GM19438 (cell line): Measurements from ENCODE around the gene HMG20A.

ENCODE experiments used
- ATAC-seq: cut with Tn5 transposase; IDR thresholded peaks from one replicate; pipeline ENCODE4 v1.9.1; 2021; ENCODE audit warnings: low read depth; ENCODE audit not compliant: unreplicated experiment

Gene HMG20A

DNA sequence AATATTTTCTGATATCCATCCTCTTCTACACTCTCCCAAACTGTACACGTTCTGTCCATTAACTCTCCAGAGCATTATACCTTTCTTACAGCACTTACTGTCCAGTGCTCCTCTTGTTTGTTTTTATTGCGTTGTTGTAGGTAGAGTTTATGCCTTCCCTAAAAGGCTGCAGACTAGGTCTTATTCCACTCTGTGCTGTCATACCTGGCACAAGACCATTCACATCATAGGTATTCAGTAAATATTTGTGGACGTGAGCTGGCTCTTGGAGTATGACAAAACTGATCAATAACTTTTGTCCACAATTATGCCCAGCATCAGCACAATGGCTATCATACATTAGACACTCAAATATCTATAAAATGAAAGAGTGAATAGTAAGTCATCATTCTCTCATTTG, 4.4 kb downstream of the HMG20A start:
- no peak for ATAC-seq

DNA sequence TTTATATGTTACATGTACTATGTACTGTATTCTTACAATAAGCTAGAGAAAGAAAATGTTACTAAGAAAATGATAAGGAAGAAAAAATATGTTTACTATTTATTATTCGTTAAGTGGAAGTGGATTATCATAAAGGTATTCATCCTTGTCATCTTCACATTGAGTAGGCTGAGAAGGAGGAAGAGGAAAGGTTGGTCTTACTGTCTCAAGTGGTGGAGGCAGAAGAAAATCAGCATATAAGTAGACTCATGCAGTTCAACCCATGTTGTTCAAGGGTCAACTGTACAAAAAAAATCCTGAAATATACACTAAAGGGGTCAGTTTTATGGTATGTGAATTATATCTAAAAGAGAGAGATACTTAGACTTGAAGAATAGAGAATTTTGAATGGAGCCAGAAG, 5.7 kb downstream of the HMG20A start:
- no peak for ATAC-seq

- no peak for ATAC-seq
Observed at GRCh38 chr15:77426871-77427270, 6.2 kb downstream of the HMG20A start.

GRCh38 chr15:77430213-77430612, 9.5 kb downstream of the HMG20A start:
- ATAC-seq, result no peak

DNA sequence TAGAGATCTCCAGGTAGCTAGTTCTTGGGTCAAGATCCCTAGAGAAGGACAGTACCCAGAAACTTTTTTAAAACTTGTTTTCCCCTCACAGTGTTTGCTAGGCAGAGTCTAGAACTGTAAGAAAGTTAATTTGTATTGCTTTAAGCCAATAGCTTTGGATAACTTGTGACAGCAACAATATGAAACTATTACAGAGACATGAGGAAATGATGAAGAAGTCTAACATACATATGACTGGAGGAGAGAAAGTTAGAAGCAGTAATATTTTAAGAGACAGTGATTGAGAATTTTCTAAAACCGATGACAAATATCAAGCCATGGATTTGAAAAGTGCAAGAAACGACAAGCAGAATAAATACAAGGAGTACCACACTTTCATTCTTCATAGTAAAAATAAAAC, 10.0 kb downstream of the HMG20A start:
- no peak for ATAC-seq

DNA sequence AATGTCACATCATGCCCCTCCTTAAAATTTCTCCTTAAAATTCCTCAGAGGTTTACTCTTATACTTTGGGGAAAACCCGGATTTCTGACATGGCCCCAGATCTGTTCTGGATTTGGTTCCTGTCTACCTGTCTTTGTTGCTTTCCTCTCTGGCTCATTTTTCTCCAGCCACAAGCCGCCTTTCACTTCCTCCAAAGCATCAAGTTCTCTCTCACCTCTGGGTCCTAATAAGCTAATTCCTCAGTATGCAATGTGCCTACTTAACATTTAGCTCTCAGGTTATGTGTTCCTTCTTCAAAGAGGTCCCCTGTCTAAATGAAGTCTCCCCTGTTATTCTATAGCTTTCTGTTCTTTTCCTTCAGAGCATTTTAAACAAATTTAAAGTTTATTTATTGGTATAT, 16.1 kb downstream of the HMG20A start:
- ATAC-seq, result no peak

- no peak for ATAC-seq
Observed at GRCh38 chr15:77437264-77437663, 16.6 kb downstream of the HMG20A start.

- peak; percentile 83 for ATAC-seq
Observed at GRCh38 chr15:77440378-77440999, 19.8 kb downstream of the HMG20A start.

GRCh38 chr15:77446840-77447390, 26.2 kb downstream of the HMG20A start:
- ATAC-seq, result no peak

GRCh38 chr15:77454265-77454664, 33.6 kb downstream of the HMG20A start:
- no peak for ATAC-seq

GRCh38 chr15:77454951-77455350, 34.3 kb downstream of the HMG20A start:
- ATAC-seq, result no peak

- ATAC-seq, result no peak
Observed at GRCh38 chr15:77455696-77456321, 35.1 kb downstream of the HMG20A start.

GRCh38 chr15:77456746-77457145, 36.1 kb downstream of the HMG20A start:
- no peak for ATAC-seq

DNA sequence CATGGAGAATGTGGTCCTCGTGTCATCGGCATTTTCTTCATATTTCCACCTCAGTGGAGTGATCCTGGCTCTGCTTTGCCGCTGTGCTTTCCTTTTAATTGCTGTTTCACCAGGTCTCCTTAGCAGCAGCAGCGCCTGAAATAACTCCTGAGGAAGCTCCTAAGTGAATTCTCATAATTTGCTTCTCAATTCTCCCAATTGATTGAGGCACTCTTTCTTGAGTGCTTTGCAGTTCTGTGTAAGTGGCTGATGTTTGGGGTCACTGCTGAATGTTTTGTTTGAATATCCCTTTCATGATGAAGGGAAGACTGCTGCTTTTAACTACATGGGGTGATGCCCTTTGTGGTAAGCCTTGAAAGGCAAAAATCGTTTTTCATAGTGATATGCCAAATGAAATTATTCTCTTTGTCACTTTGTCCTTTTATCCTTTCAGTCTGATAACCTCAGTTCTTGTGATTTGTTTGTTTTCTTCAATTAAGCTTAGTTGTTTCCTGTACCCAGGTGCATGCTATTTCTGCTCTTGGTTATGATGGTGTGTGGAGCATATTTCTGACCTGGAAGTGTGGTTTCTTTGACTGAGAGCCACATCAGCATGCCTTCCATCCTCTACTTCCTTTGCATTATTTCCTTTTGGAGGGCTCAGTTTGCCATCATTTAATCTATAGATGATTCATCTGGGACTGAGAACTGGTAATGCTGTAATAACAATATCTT, 36.7 kb downstream of the HMG20A start:
- no peak for ATAC-seq

GRCh38 chr15:77457905-77458265, 37.2 kb downstream of the HMG20A start:
- ATAC-seq, result no peak

- no peak for ATAC-seq
Observed at GRCh38 chr15:77459031-77459430, 38.3 kb downstream of the HMG20A start.

DNA sequence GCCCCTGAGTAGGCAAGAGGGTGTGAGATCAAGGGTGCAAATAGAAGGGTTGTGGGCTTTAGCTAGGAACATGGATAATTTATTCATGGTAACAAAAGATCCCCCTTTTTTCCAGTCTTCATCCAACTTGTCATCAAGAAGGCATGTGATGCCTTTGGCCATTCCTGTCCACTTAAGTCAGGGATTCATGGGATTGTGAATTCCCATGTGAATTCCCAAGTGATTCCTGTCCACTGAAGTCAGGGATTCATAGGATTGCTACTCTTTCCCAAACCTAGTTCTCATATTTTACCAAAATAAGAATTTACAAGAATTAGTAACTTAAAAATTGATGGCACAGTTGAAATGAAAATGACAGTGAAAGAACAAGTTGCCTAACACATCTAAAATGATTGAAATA, 40.8 kb downstream of the HMG20A start:
- no peak for ATAC-seq

DNA sequence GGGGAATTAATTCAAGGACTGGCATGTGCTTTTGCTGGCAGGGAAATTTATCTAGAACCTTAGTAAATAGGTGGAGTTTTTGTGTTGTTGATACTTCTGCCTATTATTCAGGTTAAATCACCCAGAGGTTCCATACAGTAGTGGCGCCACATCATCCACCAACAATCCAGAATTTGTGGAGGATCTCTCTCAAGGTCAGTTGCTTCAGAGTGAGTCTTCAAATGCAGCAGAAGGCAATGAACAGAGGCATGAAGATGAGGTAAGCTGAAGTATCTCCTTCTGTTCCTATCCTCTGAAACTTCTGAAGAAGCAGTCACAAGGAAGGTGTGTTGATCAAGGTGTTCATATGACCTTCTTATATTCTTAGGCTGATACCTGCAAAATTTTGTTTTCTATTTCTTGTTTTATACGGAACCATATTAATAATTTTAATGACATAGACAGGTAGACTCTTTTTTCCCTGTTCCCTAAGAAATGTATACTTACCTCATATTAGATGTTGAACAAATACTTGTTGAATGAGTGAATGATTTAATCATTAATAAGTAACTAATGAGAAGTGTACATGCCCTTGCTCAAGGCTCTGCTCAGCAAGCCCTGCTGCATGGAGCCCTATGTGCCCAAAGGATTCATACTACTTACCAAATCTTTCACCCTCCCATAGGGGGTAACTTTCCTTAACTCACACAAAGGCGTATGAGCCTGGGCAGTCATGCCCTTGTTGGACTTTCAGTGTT, 43.6 kb downstream of the HMG20A start:
- no peak for ATAC-seq

DNA sequence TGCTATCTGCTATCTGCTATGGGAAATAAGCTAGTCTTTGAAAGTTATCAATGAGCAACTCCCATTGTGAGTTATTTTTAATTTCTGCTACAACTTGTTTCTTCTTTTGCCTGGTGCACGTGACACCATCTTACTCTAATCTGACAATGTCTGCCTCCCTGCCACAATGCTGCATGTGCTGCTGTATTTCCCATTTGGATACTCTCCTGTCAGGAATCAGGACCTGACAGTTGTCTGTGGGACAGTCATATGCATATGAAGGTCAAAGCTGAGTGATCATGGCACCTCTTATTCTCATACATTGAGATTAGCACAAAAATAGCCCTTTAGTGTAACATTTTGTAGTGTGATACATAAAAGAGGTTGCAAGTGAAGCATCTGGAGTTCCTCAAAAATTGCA, 45.8 kb downstream of the HMG20A start:
- no peak for ATAC-seq

- ATAC-seq, result no peak
Observed at GRCh38 chr15:77468896-77469295, 48.2 kb downstream of the HMG20A start.

DNA sequence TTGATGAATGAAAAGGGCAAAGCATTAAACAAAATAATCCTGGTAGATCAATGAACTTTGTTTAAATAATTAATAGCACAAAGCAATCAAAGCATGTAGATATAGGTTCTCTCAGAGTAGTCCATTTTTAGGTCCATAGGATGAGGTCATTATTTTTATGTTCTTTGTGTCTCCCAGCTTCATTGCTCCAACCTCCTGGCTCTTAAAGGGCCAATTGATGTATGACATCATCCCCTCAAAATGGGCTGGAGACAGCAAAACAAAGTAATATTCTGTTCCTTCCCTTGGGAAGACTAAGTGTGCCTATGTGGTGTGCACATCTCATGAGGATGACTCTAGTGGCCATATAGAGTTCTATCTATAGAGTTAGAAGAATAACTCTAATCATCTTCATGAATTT, 49.5 kb downstream of the HMG20A start:
- ATAC-seq, result no peak
